WTC11 (cell line): ENCODE measurements around the gene DPP4. TPM values are rescaled to one million over a fixed set of nuclear protein-coding genes. Genes with fewer than 3 reads are reported as not detected.

Source experiments
- ATAC-seq: fragments of 200-7000 bp; cut with Tn5 transposase; 2 replicates; pipeline ENCODE4 v1.10.0; 2021; ENCODE audit warnings: mild to moderate bottlenecking, moderate library complexity
- CTCF ChIA-PET: fragments of 300-600 bp; sonication (Branson Sonifier 250); formaldehyde crosslinking; loops from one replicate; lab custom pipeline; 2021; ENCODE audit warnings: antibody characterized with exemption; lab: Charles Lee
- POLR2A ChIA-PET: fragments of 350-600 bp; sonication (Branson Sonifier 250); formaldehyde crosslinking; loops from one replicate; lab custom pipeline; 2021; ENCODE audit warnings: antibody characterized with exemption; lab: Charles Lee
- DNase-seq: peaks from one replicate; pipeline ENCODE4 v3.0.0; 2021; ENCODE audit warnings: low spot score
- H3K27ac Mint-ChIP-seq: 2 replicates; pipeline ENCODE4 v1.8.0; 2021; ENCODE audit warnings: mixed read lengths
- H3K27me3 Mint-ChIP-seq: 2 replicates; pipeline ENCODE4 v1.8.0; 2021; ENCODE audit warnings: low read depth, mild to moderate bottlenecking, moderate library complexity, mixed read lengths
- H3K36me3 Mint-ChIP-seq: 2 replicates; pipeline ENCODE4 v1.8.0; 2021; ENCODE audit warnings: mixed read lengths
- H3K4me1 Mint-ChIP-seq: 2 replicates; pipeline ENCODE4 v1.8.0; 2022; ENCODE audit warnings: mixed read lengths
- H3K4me3 Mint-ChIP-seq: 2 replicates; pipeline ENCODE4 v1.8.0; 2021; ENCODE audit warnings: mild to moderate bottlenecking, moderate library complexity, mixed read lengths
- H3K9me3 Mint-ChIP-seq: 2 replicates; pipeline ENCODE4 v1.8.0; 2021; ENCODE audit warnings: mixed read lengths
- ATF1 ChIP-seq: sonication (generic); formaldehyde crosslinking; IDR thresholded peaks from 2 replicates; pipeline ENCODE4 v1.8.1; 2023; ENCODE audit warnings: mild to moderate bottlenecking, moderate library complexity, missing genetic modification reagents
- CREM ChIP-seq: sonication (generic); formaldehyde crosslinking; IDR thresholded peaks from 2 replicates; pipeline ENCODE4 v1.8.1; 2022; ENCODE audit warnings: mild to moderate bottlenecking, missing genetic modification reagents, moderate library complexity
- ESRRA ChIP-seq: sonication (generic); formaldehyde crosslinking; IDR thresholded peaks from 2 replicates; pipeline ENCODE4 v1.8.1; 2022; ENCODE audit warnings: mild to moderate bottlenecking, missing genetic modification reagents, borderline replicate concordance
- ETV6 ChIP-seq: sonication (generic); formaldehyde crosslinking; IDR thresholded peaks from 2 replicates; pipeline ENCODE4 v1.8.1; 2022; ENCODE audit warnings: mild to moderate bottlenecking, missing genetic modification reagents
- FOXJ3 ChIP-seq: sonication (generic); formaldehyde crosslinking; IDR thresholded peaks from 2 replicates; pipeline ENCODE4 v1.9.0; 2021; ENCODE audit warnings: missing genetic modification reagents, mild to moderate bottlenecking, borderline replicate concordance
- GABPB1 ChIP-seq: sonication (generic); formaldehyde crosslinking; IDR thresholded peaks from 2 replicates; pipeline ENCODE4 v1.8.1; 2023; ENCODE audit warnings: mild to moderate bottlenecking, missing genetic modification reagents
- HMGA2 ChIP-seq: fragments of 250-450 bp; sonication (Bioruptor Pico); IDR thresholded peaks from 2 replicates; pipeline ENCODE4 v1.4.0; 2021; ENCODE audit warnings: mild to moderate bottlenecking, moderate library complexity
- IRF2 ChIP-seq: sonication (generic); formaldehyde crosslinking; IDR thresholded peaks from 2 replicates; pipeline ENCODE4 v1.8.0; 2022; ENCODE audit warnings: low read depth, missing genetic modification reagents, borderline replicate concordance
- JUN ChIP-seq: sonication (generic); formaldehyde crosslinking; IDR thresholded peaks from 2 replicates; pipeline ENCODE4 v1.8.0; 2023; ENCODE audit warnings: mild to moderate bottlenecking, missing genetic modification reagents
- MXD4 ChIP-seq: fragments of 250-450 bp; sonication (Bioruptor Pico); IDR thresholded peaks from 2 replicates; pipeline ENCODE4 v1.8.0; 2021; ENCODE audit warnings: mild to moderate bottlenecking, moderate library complexity, borderline replicate concordance
- MYBL2 ChIP-seq: sonication (generic); formaldehyde crosslinking; IDR thresholded peaks from 2 replicates; pipeline ENCODE4 v1.8.1; 2023; ENCODE audit warnings: mild to moderate bottlenecking, moderate library complexity, missing genetic modification reagents
- NFATC4 ChIP-seq: fragments of 250-450 bp; sonication (Bioruptor Pico); IDR thresholded peaks from 2 replicates; pipeline ENCODE4 v1.9.0; 2021; ENCODE audit warnings: mild to moderate bottlenecking
- NR2C2 ChIP-seq: sonication (generic); formaldehyde crosslinking; IDR thresholded peaks from 2 replicates; pipeline ENCODE4 v1.8.0; 2022; ENCODE audit warnings: mild to moderate bottlenecking, missing genetic modification reagents
- NR3C1 ChIP-seq: sonication (generic); formaldehyde crosslinking; conservative IDR thresholded peaks from 2 replicates; pipeline ENCODE4 v1.8.1; 2023; ENCODE audit warnings: low read depth, mild to moderate bottlenecking, missing genetic modification reagents
- OVOL2 ChIP-seq: fragments of 250-450 bp; sonication (Bioruptor Pico); IDR thresholded peaks from 2 replicates; pipeline ENCODE4 v1.9.0; 2021; ENCODE audit warnings: mild to moderate bottlenecking, borderline replicate concordance
- RELA ChIP-seq: sonication (generic); formaldehyde crosslinking; IDR thresholded peaks from 2 replicates; pipeline ENCODE4 v1.8.1; 2022; ENCODE audit warnings: missing genetic modification reagents, mild to moderate bottlenecking, borderline replicate concordance
- SOX15 ChIP-seq: fragments of 250-450 bp; sonication (Bioruptor Pico); IDR thresholded peaks from 2 replicates; pipeline ENCODE4 v1.9.0; 2021; ENCODE audit warnings: mild to moderate bottlenecking
- ZBTB21 ChIP-seq: sonication (generic); formaldehyde crosslinking; IDR thresholded peaks from 2 replicates; pipeline ENCODE4 v1.8.1; 2023; ENCODE audit warnings: mild to moderate bottlenecking, missing genetic modification reagents, borderline replicate concordance
- ZNF219 ChIP-seq: sonication (generic); formaldehyde crosslinking; IDR thresholded peaks from 2 replicates; pipeline ENCODE4 v1.8.0; 2023; ENCODE audit warnings: missing genetic modification reagents, mild to moderate bottlenecking, borderline replicate concordance
- ZNF232 ChIP-seq: sonication (generic); formaldehyde crosslinking; IDR thresholded peaks from 2 replicates; pipeline ENCODE4 v1.8.0; 2022; ENCODE audit warnings: mild to moderate bottlenecking, missing genetic modification reagents
- total RNA-seq: library from RNA; stranded (reverse); gene quantifications from 3 replicates; pipeline ENCODE4 v1.2.3, GENCODE V29; 2021
- TF ChIP-seq, protein P1 (sequence below): sonication (generic); formaldehyde crosslinking; IDR thresholded peaks from 2 replicates; pipeline ENCODE4 v1.8.1; 2022; ENCODE audit warnings: low read depth, missing genetic modification reagents, borderline replicate concordance
- TF ChIP-seq, protein P2 (sequence below): fragments of 250-450 bp; sonication (Bioruptor Pico); IDR thresholded peaks from 2 replicates; pipeline ENCODE4 v1.9.0; 2021; ENCODE audit warnings: moderate library complexity, mild to moderate bottlenecking, inconsistent platforms, borderline replicate concordance
- TF ChIP-seq, protein P3 (sequence below): sonication (generic); formaldehyde crosslinking; IDR thresholded peaks from 2 replicates; pipeline ENCODE4 v1.8.1; 2022; ENCODE audit warnings: low read depth, mild to moderate bottlenecking, moderate library complexity, missing genetic modification reagents, borderline replicate concordance
- TF ChIP-seq, protein P4 (sequence below): sonication (generic); formaldehyde crosslinking; IDR thresholded peaks from 2 replicates; pipeline ENCODE4 v1.8.1; 2022; ENCODE audit warnings: missing genetic modification reagents, borderline replicate concordance
- TF ChIP-seq, protein P5 (sequence below): sonication (generic); formaldehyde crosslinking; IDR thresholded peaks from 2 replicates; pipeline ENCODE4 v1.8.1; 2022; ENCODE audit warnings: mild to moderate bottlenecking, missing genetic modification reagents, moderate library complexity, borderline replicate concordance
- TF ChIP-seq, protein P6 (sequence below): fragments of 250-450 bp; sonication (Bioruptor Pico); conservative IDR thresholded peaks from 2 replicates; pipeline ENCODE4 v1.9.0; 2021; ENCODE audit warnings: mild to moderate bottlenecking

DPP4 gene
- total RNA-seq, 1 experiment from 2014 or later = 3.6 TPM

DNA sequence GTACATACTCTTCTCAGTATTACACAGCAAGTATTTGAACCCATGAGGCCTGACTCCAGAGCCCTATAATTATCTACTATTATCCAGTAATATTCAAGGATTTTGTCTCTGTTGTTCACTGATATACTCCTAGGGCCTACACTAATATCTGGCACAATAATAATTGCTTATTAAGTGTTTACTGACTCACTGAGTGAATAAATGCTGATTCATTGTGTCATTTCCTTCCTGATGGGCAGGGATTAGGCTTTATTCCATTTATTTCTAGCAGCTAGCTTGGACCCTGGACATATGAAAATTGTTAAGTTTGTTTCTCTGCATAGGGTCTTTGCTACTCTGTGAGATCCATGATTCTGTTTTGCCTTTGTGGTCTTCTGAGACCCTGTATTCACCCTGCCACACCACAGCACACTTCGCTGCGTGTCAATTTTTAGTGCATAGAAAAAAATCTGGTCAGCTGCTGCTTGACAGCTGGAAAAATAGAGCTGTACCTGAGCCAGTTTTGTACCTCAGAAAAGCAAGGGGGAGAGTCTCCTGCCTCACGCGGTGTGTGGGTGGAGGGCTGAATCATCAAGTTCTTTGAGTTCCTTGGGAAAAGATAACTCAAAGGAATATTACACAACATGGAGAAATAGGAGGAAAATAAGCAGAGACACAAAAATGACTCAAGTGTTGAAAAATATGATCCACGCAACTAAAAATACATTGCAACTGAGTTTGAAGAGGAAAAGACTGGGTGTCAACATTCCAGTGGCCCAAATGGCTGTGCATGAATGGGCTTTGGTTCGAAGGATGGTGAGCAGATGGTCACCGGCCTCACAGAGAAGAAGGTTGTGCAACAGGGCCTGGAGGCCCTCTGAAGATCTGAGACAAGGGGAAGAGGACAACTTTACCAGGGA lies 18.9 kb upstream of the DPP4 start:
- Mint-ChIP-seq H3K27ac (no peak overlapping the region), H3K36me3 (no peaks in the 10 kb centered on the region), H3K27me3 (no peaks in the 10 kb centered on the region), H3K9me3 (no peaks in the 10 kb centered on the region), H3K4me3 (no peak overlapping the region), H3K4me1 (no peaks in the 10 kb centered on the region)
- ChIA-PET POLR2A (no interaction called here), CTCF (no interaction called here)
- ATAC-seq (no peak), DNase-seq (no peak)
- TF ChIP-seq HMGA2 = no peak
- TF ChIP-seq IRF2 = no peak
- TF ChIP-seq, protein P1, sequence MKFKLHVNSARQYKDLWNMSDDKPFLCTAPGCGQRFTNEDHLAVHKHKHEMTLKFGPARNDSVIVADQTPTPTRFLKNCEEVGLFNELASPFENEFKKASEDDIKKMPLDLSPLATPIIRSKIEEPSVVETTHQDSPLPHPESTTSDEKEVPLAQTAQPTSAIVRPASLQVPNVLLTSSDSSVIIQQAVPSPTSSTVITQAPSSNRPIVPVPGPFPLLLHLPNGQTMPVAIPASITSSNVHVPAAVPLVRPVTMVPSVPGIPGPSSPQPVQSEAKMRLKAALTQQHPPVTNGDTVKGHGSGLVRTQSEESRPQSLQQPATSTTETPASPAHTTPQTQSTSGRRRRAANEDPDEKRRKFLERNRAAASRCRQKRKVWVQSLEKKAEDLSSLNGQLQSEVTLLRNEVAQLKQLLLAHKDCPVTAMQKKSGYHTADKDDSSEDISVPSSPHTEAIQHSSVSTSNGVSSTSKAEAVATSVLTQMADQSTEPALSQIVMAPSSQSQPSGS (CRISPR knock-in tag) = no peak
- TF ChIP-seq, protein P2, sequence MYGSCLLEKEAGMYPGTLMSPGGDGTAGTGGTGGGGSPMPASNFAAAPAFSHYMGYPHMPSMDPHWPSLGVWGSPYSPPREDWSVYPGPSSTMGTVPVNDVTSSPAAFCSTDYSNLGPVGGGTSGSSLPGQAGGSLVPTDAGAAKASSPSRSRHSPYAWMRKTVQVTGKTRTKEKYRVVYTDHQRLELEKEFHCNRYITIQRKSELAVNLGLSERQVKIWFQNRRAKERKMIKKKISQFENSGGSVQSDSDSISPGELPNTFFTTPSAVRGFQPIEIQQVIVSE (CRISPR knock-in tag) = no peak
- TF ChIP-seq CREM (CRISPR knock-in tag) = no peak
- TF ChIP-seq, protein P3, sequence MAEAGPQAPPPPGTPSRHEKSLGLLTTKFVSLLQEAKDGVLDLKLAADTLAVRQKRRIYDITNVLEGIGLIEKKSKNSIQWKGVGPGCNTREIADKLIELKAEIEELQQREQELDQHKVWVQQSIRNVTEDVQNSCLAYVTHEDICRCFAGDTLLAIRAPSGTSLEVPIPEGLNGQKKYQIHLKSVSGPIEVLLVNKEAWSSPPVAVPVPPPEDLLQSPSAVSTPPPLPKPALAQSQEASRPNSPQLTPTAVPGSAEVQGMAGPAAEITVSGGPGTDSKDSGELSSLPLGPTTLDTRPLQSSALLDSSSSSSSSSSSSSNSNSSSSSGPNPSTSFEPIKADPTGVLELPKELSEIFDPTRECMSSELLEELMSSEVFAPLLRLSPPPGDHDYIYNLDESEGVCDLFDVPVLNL (CRISPR knock-in tag) = no peak
- TF ChIP-seq, protein P4, sequence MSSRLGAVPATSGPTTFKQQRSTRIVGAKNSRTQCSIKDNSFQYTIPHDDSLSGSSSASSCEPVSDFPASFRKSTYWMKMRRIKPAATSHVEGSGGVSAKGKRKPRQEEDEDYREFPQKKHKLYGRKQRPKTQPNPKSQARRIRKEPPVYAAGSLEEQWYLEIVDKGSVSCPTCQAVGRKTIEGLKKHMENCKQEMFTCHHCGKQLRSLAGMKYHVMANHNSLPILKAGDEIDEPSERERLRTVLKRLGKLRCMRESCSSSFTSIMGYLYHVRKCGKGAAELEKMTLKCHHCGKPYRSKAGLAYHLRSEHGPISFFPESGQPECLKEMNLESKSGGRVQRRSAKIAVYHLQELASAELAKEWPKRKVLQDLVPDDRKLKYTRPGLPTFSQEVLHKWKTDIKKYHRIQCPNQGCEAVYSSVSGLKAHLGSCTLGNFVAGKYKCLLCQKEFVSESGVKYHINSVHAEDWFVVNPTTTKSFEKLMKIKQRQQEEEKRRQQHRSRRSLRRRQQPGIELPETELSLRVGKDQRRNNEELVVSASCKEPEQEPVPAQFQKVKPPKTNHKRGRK (CRISPR knock-in tag) = no peak
- TF ChIP-seq NR3C1 (CRISPR knock-in tag) = no peak
- no peak for TF ChIP-seq NFATC4

GRCh38 chr2:162092008-162092390 lies 18.0 kb upstream of the DPP4 start:
- Mint-ChIP-seq H3K9me3 (no peaks in the 10 kb centered on the region), H3K4me3 (no peak overlapping the region), H3K27ac (no peak overlapping the region), H3K4me1 (no peaks in the 10 kb centered on the region), H3K36me3 (no peaks in the 10 kb centered on the region), H3K27me3 (no peaks in the 10 kb centered on the region)
- CTCF ChIA-PET = no interaction called here
- TF ChIP-seq SOX15 (CRISPR knock-in tag) = no peak
- no peak for TF ChIP-seq JUN (CRISPR knock-in tag)
- TF ChIP-seq ZNF232 (CRISPR knock-in tag) = no peak
- no peak for TF ChIP-seq OVOL2
- TF ChIP-seq NR2C2 (CRISPR knock-in tag) = no peak
- no peak for TF ChIP-seq ZBTB21 (CRISPR knock-in tag)
- no peak for TF ChIP-seq ATF1
- TF ChIP-seq, protein P5, sequence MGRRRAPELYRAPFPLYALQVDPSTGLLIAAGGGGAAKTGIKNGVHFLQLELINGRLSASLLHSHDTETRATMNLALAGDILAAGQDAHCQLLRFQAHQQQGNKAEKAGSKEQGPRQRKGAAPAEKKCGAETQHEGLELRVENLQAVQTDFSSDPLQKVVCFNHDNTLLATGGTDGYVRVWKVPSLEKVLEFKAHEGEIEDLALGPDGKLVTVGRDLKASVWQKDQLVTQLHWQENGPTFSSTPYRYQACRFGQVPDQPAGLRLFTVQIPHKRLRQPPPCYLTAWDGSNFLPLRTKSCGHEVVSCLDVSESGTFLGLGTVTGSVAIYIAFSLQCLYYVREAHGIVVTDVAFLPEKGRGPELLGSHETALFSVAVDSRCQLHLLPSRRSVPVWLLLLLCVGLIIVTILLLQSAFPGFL = no peak
- TF ChIP-seq RELA (CRISPR knock-in tag) = no peak
- TF ChIP-seq, protein P6, sequence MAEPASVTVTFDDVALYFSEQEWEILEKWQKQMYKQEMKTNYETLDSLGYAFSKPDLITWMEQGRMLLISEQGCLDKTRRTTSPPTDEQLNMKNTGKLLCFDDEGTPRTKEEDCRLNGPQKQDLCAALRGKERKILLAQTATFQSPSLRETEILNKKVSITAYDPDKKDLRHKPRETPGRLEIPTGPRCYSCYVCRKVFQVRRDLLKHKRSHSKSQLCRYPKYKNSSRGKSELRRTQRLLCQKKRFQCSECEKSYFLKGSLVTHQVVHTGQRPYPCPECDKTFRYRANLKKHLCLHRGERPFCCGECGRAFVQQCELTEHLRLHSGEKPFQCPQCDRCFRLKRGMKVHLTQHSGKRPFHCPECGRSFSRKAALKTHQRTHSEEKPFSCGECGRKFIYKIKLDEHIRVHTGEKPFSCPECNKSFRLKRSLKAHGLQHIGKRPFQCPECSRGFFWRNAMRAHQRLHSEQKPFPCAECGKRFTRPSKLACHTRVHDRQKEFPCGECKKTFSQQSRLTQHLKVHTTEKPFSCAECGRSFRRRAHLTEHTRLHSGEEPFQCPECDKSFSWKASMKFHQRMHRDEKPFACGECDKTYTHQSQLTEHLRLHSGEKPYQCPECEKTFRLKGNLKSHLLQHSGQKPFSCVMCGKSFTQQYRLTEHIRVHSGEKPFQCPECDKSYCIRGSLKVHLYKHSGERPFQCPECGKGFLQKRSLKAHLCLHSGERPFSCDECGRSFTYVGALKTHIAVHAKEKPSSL (CRISPR knock-in tag) = no peak
- no peak for TF ChIP-seq ZNF219 (CRISPR knock-in tag)
- no peak for TF ChIP-seq MYBL2 (CRISPR knock-in tag)
- TF ChIP-seq GABPB1 = no peak
- no peak for TF ChIP-seq FOXJ3 (CRISPR knock-in tag)
- TF ChIP-seq MXD4 (CRISPR knock-in tag) = no peak
- TF ChIP-seq ETV6 = no peak
- no peak for TF ChIP-seq ESRRA (CRISPR knock-in tag)
- POLR2A ChIA-PET = no interaction called here
- peak; percentile 37 for ATAC-seq
- no peak for DNase-seq
